CD4-positive, alpha-beta T cell (primary cell): ENCODE data around the gene DHX30. TPM values are rescaled to one million over a fixed set of nuclear protein-coding genes. Genes with fewer than 3 reads are reported as not detected.
A peak's percentile ranks its signal among the peaks of the same experiment; 100 is the strongest.

Experiments
- ATAC-seq: fragments of 200-7000 bp; cut with Tn5 transposase; one replicate; pipeline ENCODE4 v1.10.0; 2022; ENCODE audit warnings: mild to moderate bottlenecking; ENCODE audit not compliant: poor library complexity
- CTCF ChIA-PET: fragments of 350-600 bp; sonication (Branson Sonifier 250); formaldehyde crosslinking; loops from one replicate; lab custom pipeline; 2021; ENCODE audit warnings: antibody characterized with exemption, inconsistent platforms; lab: Charles Lee
- POLR2A ChIA-PET: fragments of 350-600 bp; sonication (Branson Sonifier 250); formaldehyde crosslinking; loops from one replicate; lab custom pipeline; 2021; ENCODE audit warnings: antibody characterized with exemption, inconsistent platforms; lab: Charles Lee
- DNase-seq, 14 experiments: peaks; one replicate each; pipeline ENCODE4 v3.0.0-alpha.2; 2013 to 2020; ENCODE audit warnings: mixed read lengths in 2 of 14
- H3K27ac ChIP-seq, 2 donors: one replicate each; pipeline versions ENCODE4 v1.5.1 to v1.7.0; 2013; ENCODE audit warnings: low read length in 2 of 2, low read depth in 1 of 2, mild to moderate bottlenecking in 1 of 2
- H3K27me3 ChIP-seq, 2 experiments: 1 replicate in 1 of 2; 2 replicates in 1 of 2; pipeline versions ENCODE4 v1.6.1 to v1.7.0; 2013; ENCODE audit warnings: low read length in 2 of 2, control low read depth in 1 of 2, mild to moderate bottlenecking in 1 of 2, moderate library complexity in 1 of 2; ENCODE audit not compliant: insufficient read depth in 2 of 2, control insufficient read depth in 1 of 2
- H3K36me3 ChIP-seq: one replicate; pipeline ENCODE4 v1.6.1; 2013; ENCODE audit warnings: low read length, control low read depth; ENCODE audit not compliant: insufficient read depth
- H3K4me1 ChIP-seq: one replicate; pipeline ENCODE4 v1.6.1; 2013; ENCODE audit warnings: low read length, control low read depth; ENCODE audit not compliant: insufficient read depth
- H3K4me3 ChIP-seq: one replicate; pipeline ENCODE4 v1.5.1; 2013; ENCODE audit warnings: mild to moderate bottlenecking, low read length, moderate library complexity
- H3K9me3 ChIP-seq, 2 experiments: 1 replicate in 1 of 2; 2 replicates in 1 of 2; pipeline versions ENCODE4 v1.6.1 to v1.7.0; 2013; ENCODE audit warnings: low read length in 2 of 2, mild to moderate bottlenecking in 2 of 2, control low read depth in 1 of 2, moderate library complexity in 1 of 2; ENCODE audit not compliant: control insufficient read depth in 1 of 2, insufficient read depth in 1 of 2
- H3K27ac Mint-ChIP-seq: one replicate; pipeline ENCODE4 v1.8.0; 2020; ENCODE audit warnings: mixed read lengths
- H3K27me3 Mint-ChIP-seq: one replicate; pipeline ENCODE4 v1.8.0; 2021; ENCODE audit warnings: mixed read lengths
- H3K36me3 Mint-ChIP-seq: one replicate; pipeline ENCODE4 v1.8.0; 2021; ENCODE audit warnings: low read depth, mixed read lengths
- H3K4me1 Mint-ChIP-seq: one replicate; pipeline ENCODE4 v1.8.0; 2021; ENCODE audit warnings: low read depth, mixed read lengths
- H3K4me3 Mint-ChIP-seq: one replicate; pipeline ENCODE4 v1.8.0; 2020; ENCODE audit warnings: mild to moderate bottlenecking, mixed read lengths
- H3K9me3 Mint-ChIP-seq: one replicate; pipeline ENCODE4 v1.8.0; 2020; ENCODE audit warnings: mixed read lengths
- CTCF ChIP-seq: fragments of 200-600 bp; IDR thresholded peaks from one replicate; pipeline ENCODE4 v1.8.0; 2022; ENCODE audit warnings: antibody characterized with exemption, mild to moderate bottlenecking
- intact Hi-C, 2 experiments: fragments of 100-400 bp; cut with DNase I in 1 of 2; cut with micrococcal nuclease in 1 of 2; formaldehyde crosslinking; loops; one replicate each; pipeline versions ENCODE4 v1.15.1 to v1.9.0; 2023 to 2025; cut with DNase I, micrococcal nuclease
- total RNA-seq, 174 experiments: library from RNA in 2 of 174; stranded (reverse) in 2 of 174; gene quantifications; one replicate each; pipeline ENCODE4 v1.2.3 and lab custom pipeline; 2021 to 2026

The DHX30 gene
- total RNA-seq, 2 experiments from 2014 or later = 75.1 to 75.6 TPM

- Histone ChIP-seq H3K9me3 (no peaks in the 10 kb centered on the region), H3K27ac (peak overlapping the region; percentile 76 to 85), H3K36me3 (peaks cover 12% of the 10 kb centered on the region), H3K4me1 (peaks cover 26% of the 10 kb centered on the region), H3K4me3 (peak overlapping the region; percentile 98), H3K27me3 (no peaks in the 10 kb centered on the region)
- peak overlapping the region; percentile 95 for H3K4me3 Mint-ChIP-seq
- peaks cover 20% of the 10 kb centered on the region for H3K4me1 Mint-ChIP-seq
- ChIA-PET CTCF (interaction anchor here (1.7 to 2.1 kb wide), 2 partner anchors 14 to 21 kb away, joined by 4 to 8 read pairs; no protein-coding TSS in a partner anchor), POLR2A (no interaction called here)
- H3K36me3 Mint-ChIP-seq = no peaks in the 10 kb centered on the region
- H3K27ac Mint-ChIP-seq = peak overlapping the region; percentile 96
- no peaks in the 10 kb centered on the region for H3K27me3 Mint-ChIP-seq
- TF ChIP-seq CTCF = no peak
- peak in 2 of 14 experiments; percentile 10 to 20 for DNase-seq
- intact Hi-C loops = loop anchor here (1.0 to 10.0 kb wide), 6 partner anchors 21 to 419 kb away; partner anchors contain the start of genes ELP6 (in 1 of the 2), PTPN23 (in 1 of the 2) and SMARCC1 (in 1 of the 2)
- no peaks in the 10 kb centered on the region for H3K9me3 Mint-ChIP-seq
- ATAC-seq = peak; percentile 22
Measured at GRCh38 chr3:47803480-47804025, 615 bp downstream of the DHX30 start.

GRCh38 chr3:47804577-47804976, 1.6 kb downstream of the DHX30 start:
- no peak for TF ChIP-seq CTCF
- Histone ChIP-seq H3K27me3 (no peaks in the 10 kb centered on the region), H3K4me1 (peaks cover 26% of the 10 kb centered on the region), H3K27ac (no peak overlapping the region), H3K36me3 (peaks cover 15% of the 10 kb centered on the region), H3K4me3 (no peak overlapping the region), H3K9me3 (no peaks in the 10 kb centered on the region)
- peaks cover 20% of the 10 kb centered on the region for H3K4me1 Mint-ChIP-seq
- DNase-seq (no peak), ATAC-seq (no peak)
- peak overlapping the region; percentile 95 for H3K4me3 Mint-ChIP-seq
- intact Hi-C loops = loop anchor here (5.0 to 10.0 kb wide), 3 partner anchors 282 to 420 kb away; partner anchors contain the start of gene PTPN23 (in 1 of the 2)
- ChIA-PET CTCF (interaction anchor here (0.9 to 2.1 kb wide), 3 partner anchors 15 to 23 kb away, joined by 3 to 8 read pairs (median 4); no protein-coding TSS in a partner anchor), POLR2A (interaction anchor here (0.9 to 1.5 kb wide), 2 partner anchors 18 to 20 kb away, joined by 3 read pairs; no protein-coding TSS in a partner anchor)
- no peaks in the 10 kb centered on the region for H3K27me3 Mint-ChIP-seq
- H3K27ac Mint-ChIP-seq = peak overlapping the region; percentile 96
- peaks cover 3% of the 10 kb centered on the region for H3K36me3 Mint-ChIP-seq
- H3K9me3 Mint-ChIP-seq = no peaks in the 10 kb centered on the region

GRCh38 chr3:47813551-47814177, 10.7 kb downstream of the DHX30 start:
- H3K27ac ChIP-seq = no peak overlapping the region
- POLR2A ChIA-PET = no interaction called here
- peaks cover 55% of the 10 kb centered on the region for H3K36me3 Mint-ChIP-seq
- intact Hi-C loops = no loop called here
- no peak overlapping the region for H3K27ac Mint-ChIP-seq
- H3K4me1 ChIP-seq = no peaks in the 10 kb centered on the region
- no peak for DNase-seq
- no peak for TF ChIP-seq CTCF
- peaks cover 58% of the 10 kb centered on the region for H3K36me3 ChIP-seq
- no peaks in the 10 kb centered on the region for H3K27me3 Mint-ChIP-seq
- H3K9me3 Mint-ChIP-seq = no peaks in the 10 kb centered on the region
- CTCF ChIA-PET = interaction anchor here (0.9 kb wide), 1 partner anchor 176 kb away, joined by 3 read pairs; no protein-coding TSS in a partner anchor
- H3K4me3 ChIP-seq = no peak overlapping the region
- peaks cover 19% of the 10 kb centered on the region for H3K4me1 Mint-ChIP-seq
- no peaks in the 10 kb centered on the region for H3K27me3 ChIP-seq
- H3K4me3 Mint-ChIP-seq = no peak overlapping the region
- H3K9me3 ChIP-seq = no peaks in the 10 kb centered on the region
- no peak for ATAC-seq
